HepG2 (cell line): ENCODE data around the gene DNAJC12. TPM values are rescaled to one million over a fixed set of nuclear protein-coding genes. Genes with fewer than 3 reads are reported as not detected.

Experiments
- GATAD1 ChIP-seq: IDR thresholded peaks from 2 replicates; pipeline ENCODE4 v1.6.1; 2016; ENCODE audit warnings: missing genetic modification reagents, missing compliant biosample characterization
- KLF12 ChIP-seq: sonication (generic); formaldehyde crosslinking; IDR thresholded peaks from 2 replicates; pipeline ENCODE4 v1.4.0; 2020; ENCODE audit warnings: missing genetic modification reagents, borderline replicate concordance
- MAFK ChIP-seq, 2 experiments: IDR thresholded peaks in 1 of 2; conservative IDR thresholded peaks in 1 of 2; 2 replicates each; pipeline ENCODE4 v1.6.1; 2011; ENCODE audit warnings: improper control_type of control experiment in 2 of 2, low read length in 2 of 2
- NCOR1 ChIP-seq: fragments of 200-600 bp; sonication (generic); IDR thresholded peaks from 2 replicates; pipeline ENCODE4 v1.7.0; 2017; ENCODE audit warnings: antibody characterized with exemption, low read length, borderline replicate concordance
- ONECUT2 ChIP-seq: sonication (generic); formaldehyde crosslinking; IDR thresholded peaks from 2 replicates; pipeline ENCODE4 v1.4.0; 2020; ENCODE audit warnings: missing genetic modification reagents
- SATB2 ChIP-seq: sonication (generic); formaldehyde crosslinking; IDR thresholded peaks from 2 replicates; pipeline ENCODE4 v1.5.0; 2020; ENCODE audit warnings: missing genetic modification reagents
- TCF12 ChIP-seq, 2 experiments: fragments of 450-650 bp in 1 of 2; sonication (generic) in 1 of 2; formaldehyde crosslinking in 1 of 2; IDR thresholded peaks; 2 replicates each; pipeline versions ENCODE4 v1.6.1 to v1.8.0; 2017 to 2022; ENCODE audit warnings: antibody characterized with exemption in 1 of 2, mild to moderate bottlenecking in 1 of 2, missing genetic modification reagents in 1 of 2, moderate library complexity in 1 of 2
- TMF1 ChIP-seq: sonication (generic); formaldehyde crosslinking; IDR thresholded peaks from 2 replicates; pipeline ENCODE4 v1.8.1; 2022; ENCODE audit warnings: low read depth, missing genetic modification reagents
- YEATS2 ChIP-seq: sonication (generic); formaldehyde crosslinking; IDR thresholded peaks from 2 replicates; pipeline ENCODE4 v1.4.0; 2020; ENCODE audit warnings: missing genetic modification reagents, borderline replicate concordance
- ZBTB8A ChIP-seq: sonication (generic); formaldehyde crosslinking; IDR thresholded peaks from 2 replicates; pipeline ENCODE4 v1.4.0; 2020; ENCODE audit warnings: mild to moderate bottlenecking, low read depth, missing genetic modification reagents, borderline replicate concordance
- ZFP90 ChIP-seq: sonication (generic); formaldehyde crosslinking; IDR thresholded peaks from 2 replicates; pipeline ENCODE4 v1.8.0; 2022; ENCODE audit warnings: missing genetic modification reagents, mild to moderate bottlenecking, inconsistent platforms, borderline replicate concordance
- ZNF354B ChIP-seq: sonication (generic); formaldehyde crosslinking; IDR thresholded peaks from 2 replicates; pipeline ENCODE4 v1.8.0; 2022; ENCODE audit warnings: mild to moderate bottlenecking, missing genetic modification reagents
- ZNF558 ChIP-seq: sonication (generic); formaldehyde crosslinking; IDR thresholded peaks from 2 replicates; pipeline ENCODE4 v1.9.0; 2022; ENCODE audit warnings: mild to moderate bottlenecking, missing genetic modification reagents, borderline replicate concordance
- ZNF652 ChIP-seq: IDR thresholded peaks from 2 replicates; pipeline ENCODE4 v1.6.1; 2016; ENCODE audit warnings: low read depth, borderline replicate concordance
- ZNF749 ChIP-seq: sonication (generic); formaldehyde crosslinking; IDR thresholded peaks from 2 replicates; pipeline ENCODE4 v1.8.0; 2022; ENCODE audit warnings: mild to moderate bottlenecking, missing genetic modification reagents, moderate library complexity, borderline replicate concordance
- polyA plus RNA-seq, 8 experiments: library from polyadenylated mRNA; depleted of rRNA in 3 of 8; stranded (reverse) in 7 of 8; unstranded in 1 of 8; fragments of >200 nt; fragmentation: Illumina TruSeq in 4 of 8; extraction: Trizol in 4 of 8; gene quantifications; 2 replicates each; pipeline versions ENCODE4 v1.2.1 to v1.2.3, GENCODE V29; 2011 to 2016; ENCODE audit warnings: low read depth in 4 of 8, missing spikeins in 1 of 8, mixed read lengths in 1 of 8; ENCODE audit not compliant: insufficient read depth in 1 of 8
- total RNA-seq, 5 experiments: library from RNA; depleted of rRNA; stranded (reverse); fragments of >200 nt; fragmentation: Illumina TruSeq; extraction: Trizol; gene quantifications; 2 replicates each; pipeline ENCODE4 v1.2.3, GENCODE V29; 2016; ENCODE audit warnings: low read depth in 1 of 5
- TF ChIP-seq, protein P1 (sequence below), 2 experiments: sonication (generic) in 1 of 2; formaldehyde crosslinking in 1 of 2; IDR thresholded peaks; 2 replicates each; pipeline versions ENCODE4 v1.4.0 to v1.6.1; 2016 to 2020; ENCODE audit warnings: borderline replicate concordance in 1 of 2, low read depth in 1 of 2, mild to moderate bottlenecking in 1 of 2, missing genetic modification reagents in 1 of 2
- TF ChIP-seq, protein P2 (sequence below): sonication (generic); formaldehyde crosslinking; IDR thresholded peaks from 2 replicates; pipeline ENCODE4 v1.4.0; 2020; ENCODE audit warnings: missing genetic modification reagents, borderline replicate concordance
- TF ChIP-seq, protein P3 (sequence below): sonication (generic); formaldehyde crosslinking; IDR thresholded peaks from 2 replicates; pipeline ENCODE4 v1.4.0; 2020; ENCODE audit warnings: mild to moderate bottlenecking, missing genetic modification reagents
- TF ChIP-seq, protein P4 (sequence below): IDR thresholded peaks from 2 replicates; pipeline ENCODE4 v1.6.1; 2016; ENCODE audit warnings: mild to moderate bottlenecking, missing biosample characterization, missing genetic modification reagents

The DNAJC12 gene
- total and polyA plus RNA-seq, 2 of the 13 experiments (the other 11 are each of a cell fraction or from before 2014, with no cell fraction given), result 11.6 to 43.9 TPM

DNA sequence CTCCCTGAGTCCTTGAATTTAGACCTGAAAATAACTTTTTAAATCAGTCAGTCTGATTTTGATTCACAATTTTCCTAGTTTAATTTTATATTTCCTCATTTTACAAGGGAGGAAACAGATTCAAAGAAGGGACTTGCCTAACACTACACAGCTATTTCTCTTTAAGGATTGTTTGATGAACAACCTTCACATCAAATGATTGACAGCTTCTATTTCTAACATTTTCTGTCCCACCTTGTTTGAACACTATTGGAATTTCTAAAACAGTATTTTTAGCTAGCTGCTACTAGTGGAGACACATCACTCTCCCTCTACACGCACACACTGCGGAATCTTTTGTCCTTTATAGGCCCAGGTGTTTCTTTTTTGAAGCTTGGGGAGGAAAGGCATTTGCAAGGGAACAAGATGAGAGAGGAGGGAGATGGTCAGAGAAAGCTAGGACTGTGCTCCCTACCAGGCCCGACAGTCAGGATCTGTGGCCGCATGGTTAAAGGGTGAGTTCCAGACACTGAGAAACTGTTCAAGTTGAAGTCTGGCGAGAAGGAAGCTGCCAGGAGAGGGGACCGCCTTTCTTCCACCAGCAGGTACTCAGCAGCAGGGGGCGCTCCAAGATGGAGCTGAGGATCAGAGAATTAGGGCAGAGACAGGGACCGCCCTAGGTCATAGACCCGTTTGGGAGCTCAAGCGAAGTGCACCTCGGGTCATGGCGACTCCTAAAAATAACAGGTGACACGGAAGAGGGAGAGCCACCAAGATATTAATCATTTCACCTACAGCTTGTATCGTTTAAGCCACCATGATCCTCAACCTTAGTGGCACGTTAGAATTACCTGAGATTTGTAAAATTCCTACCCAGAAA is 49.7 kb downstream of the DNAJC12 start (continued):
- TF ChIP-seq TMF1 (no peak), ZNF652 (peak; percentile 15; the same call in 1 of the 2 replicates), ZNF558 (no peak), NCOR1 (no peak), ONECUT2 (0 out of 2 replicates have a peak, but pooled peaks have one; percentile 12), ZNF749 (CRISPR knock-in tag) (no peak), KLF12 (CRISPR knock-in tag) (no peak), ZFP90 (CRISPR knock-in tag) (no peak), MAFK (conservative IDR thresholded peaks at IDR 0.05 in 1 of 2, IDR thresholded peaks at IDR 0.05 in 1 of 2; ENCODE audit: low read length in 2 of 2) (no peak), SATB2 (no peak), ZBTB8A (CRISPR knock-in tag) (no peak), YEATS2 (CRISPR knock-in tag) (peak; percentile 51; the same call in 1 of the 2 replicates), GATAD1 (CRISPR knock-in tag) (no peak; the same call in 1 of the 2 replicates), ZNF354B (no peak), TCF12 (IDR thresholded peaks at IDR 0.05) (no peak), TCF12 (CRISPR knock-in tag; IDR thresholded peaks at IDR 0.05) (no peak)
- TF ChIP-seq, protein P1, sequence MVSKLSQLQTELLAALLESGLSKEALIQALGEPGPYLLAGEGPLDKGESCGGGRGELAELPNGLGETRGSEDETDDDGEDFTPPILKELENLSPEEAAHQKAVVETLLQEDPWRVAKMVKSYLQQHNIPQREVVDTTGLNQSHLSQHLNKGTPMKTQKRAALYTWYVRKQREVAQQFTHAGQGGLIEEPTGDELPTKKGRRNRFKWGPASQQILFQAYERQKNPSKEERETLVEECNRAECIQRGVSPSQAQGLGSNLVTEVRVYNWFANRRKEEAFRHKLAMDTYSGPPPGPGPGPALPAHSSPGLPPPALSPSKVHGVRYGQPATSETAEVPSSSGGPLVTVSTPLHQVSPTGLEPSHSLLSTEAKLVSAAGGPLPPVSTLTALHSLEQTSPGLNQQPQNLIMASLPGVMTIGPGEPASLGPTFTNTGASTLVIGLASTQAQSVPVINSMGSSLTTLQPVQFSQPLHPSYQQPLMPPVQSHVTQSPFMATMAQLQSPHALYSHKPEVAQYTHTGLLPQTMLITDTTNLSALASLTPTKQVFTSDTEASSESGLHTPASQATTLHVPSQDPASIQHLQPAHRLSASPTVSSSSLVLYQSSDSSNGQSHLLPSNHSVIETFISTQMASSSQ (IDR thresholded peaks at IDR 0.05; ENCODE audit: low read depth), result no peak
- TF ChIP-seq, protein P1 (CRISPR knock-in tag; IDR thresholded peaks at IDR 0.05; ENCODE audit: borderline replicate concordance), result no peak
- TF ChIP-seq, protein P2, sequence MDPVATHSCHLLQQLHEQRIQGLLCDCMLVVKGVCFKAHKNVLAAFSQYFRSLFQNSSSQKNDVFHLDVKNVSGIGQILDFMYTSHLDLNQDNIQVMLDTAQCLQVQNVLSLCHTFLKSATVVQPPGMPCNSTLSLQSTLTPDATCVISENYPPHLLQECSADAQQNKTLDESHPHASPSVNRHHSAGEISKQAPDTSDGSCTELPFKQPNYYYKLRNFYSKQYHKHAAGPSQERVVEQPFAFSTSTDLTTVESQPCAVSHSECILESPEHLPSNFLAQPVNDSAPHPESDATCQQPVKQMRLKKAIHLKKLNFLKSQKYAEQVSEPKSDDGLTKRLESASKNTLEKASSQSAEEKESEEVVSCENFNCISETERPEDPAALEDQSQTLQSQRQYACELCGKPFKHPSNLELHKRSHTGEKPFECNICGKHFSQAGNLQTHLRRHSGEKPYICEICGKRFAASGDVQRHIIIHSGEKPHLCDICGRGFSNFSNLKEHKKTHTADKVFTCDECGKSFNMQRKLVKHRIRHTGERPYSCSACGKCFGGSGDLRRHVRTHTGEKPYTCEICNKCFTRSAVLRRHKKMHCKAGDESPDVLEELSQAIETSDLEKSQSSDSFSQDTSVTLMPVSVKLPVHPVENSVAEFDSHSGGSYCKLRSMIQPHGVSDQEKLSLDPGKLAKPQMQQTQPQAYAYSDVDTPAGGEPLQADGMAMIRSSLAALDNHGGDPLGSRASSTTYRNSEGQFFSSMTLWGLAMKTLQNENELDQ (CRISPR knock-in tag), result no peak
- TF ChIP-seq, protein P3, sequence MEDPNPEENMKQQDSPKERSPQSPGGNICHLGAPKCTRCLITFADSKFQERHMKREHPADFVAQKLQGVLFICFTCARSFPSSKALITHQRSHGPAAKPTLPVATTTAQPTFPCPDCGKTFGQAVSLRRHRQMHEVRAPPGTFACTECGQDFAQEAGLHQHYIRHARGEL, result no peak
- TF ChIP-seq, protein P4, sequence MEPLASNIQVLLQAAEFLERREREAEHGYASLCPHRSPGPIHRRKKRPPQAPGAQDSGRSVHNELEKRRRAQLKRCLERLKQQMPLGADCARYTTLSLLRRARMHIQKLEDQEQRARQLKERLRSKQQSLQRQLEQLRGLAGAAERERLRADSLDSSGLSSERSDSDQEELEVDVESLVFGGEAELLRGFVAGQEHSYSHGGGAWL (CRISPR knock-in tag), result no peak
